ENCODE results near the gene SLC6A13.

Gene SLC6A13

DNA sequence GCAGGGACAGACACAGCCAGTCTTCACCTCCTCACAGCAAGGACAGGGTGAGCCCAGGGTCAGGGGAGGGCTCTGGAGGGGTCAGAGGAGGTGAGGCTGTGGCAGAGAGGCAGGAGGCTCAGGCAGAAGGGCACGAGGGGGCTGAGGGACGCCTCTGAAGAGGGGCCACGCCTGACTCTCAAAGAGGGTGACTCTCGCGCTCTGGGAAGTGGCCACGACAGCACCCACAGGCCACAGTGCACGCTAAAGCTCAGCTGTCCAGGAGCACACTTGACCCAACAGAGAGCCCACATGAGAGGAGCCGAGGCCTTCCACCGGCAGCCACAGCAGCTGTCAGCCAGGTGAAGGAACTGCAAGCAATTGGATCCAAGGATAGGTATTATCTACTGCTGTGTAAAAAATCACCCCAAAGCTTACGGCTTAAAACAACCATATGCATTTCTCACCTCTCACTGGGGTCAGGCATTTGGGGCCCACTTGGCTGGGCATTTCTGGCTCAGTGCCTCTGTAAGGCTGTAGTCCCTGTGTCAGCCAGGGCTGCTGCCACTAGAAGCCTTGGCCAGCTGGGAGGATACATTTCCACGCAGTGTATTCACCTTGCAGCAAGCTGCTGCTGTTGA is 76.5 kb downstream of the SLC6A13 start:
- H3K4me1 Mint-ChIP-seq = peaks cover 69% of the 10 kb centered on the region
- no peak for TF ChIP-seq CTCF (IDR thresholded peaks at IDR 0.05)
- H3K9me3 Mint-ChIP-seq = peaks cover 3% of the 10 kb centered on the region
- no peaks in the 10 kb centered on the region for H3K36me3 Mint-ChIP-seq (ENCODE audit: low read depth)
- H3K27me3 Mint-ChIP-seq (ENCODE audit: low read depth, poor library complexity) = peaks cover 47% of the 10 kb centered on the region
- DNase-seq = no peak
- H3K4me3 Mint-ChIP-seq = no peak overlapping the region
- peak overlapping the region; percentile 90 for H3K27ac Mint-ChIP-seq

- peaks cover 3% of the 10 kb centered on the region for H3K9me3 Mint-ChIP-seq
- H3K27me3 Mint-ChIP-seq (ENCODE audit: low read depth, poor library complexity) = peaks cover 45% of the 10 kb centered on the region
- H3K36me3 Mint-ChIP-seq (ENCODE audit: low read depth) = no peaks in the 10 kb centered on the region
- DNase-seq = no peak
- peak overlapping the region; percentile 90 for H3K27ac Mint-ChIP-seq
- peaks cover 70% of the 10 kb centered on the region for H3K4me1 Mint-ChIP-seq
- H3K4me3 Mint-ChIP-seq = no peak overlapping the region
- TF ChIP-seq CTCF (IDR thresholded peaks at IDR 0.05) = no peak
Observed at GRCh38 chr12:185576-185955, 77.1 kb downstream of the SLC6A13 start.

DNA sequence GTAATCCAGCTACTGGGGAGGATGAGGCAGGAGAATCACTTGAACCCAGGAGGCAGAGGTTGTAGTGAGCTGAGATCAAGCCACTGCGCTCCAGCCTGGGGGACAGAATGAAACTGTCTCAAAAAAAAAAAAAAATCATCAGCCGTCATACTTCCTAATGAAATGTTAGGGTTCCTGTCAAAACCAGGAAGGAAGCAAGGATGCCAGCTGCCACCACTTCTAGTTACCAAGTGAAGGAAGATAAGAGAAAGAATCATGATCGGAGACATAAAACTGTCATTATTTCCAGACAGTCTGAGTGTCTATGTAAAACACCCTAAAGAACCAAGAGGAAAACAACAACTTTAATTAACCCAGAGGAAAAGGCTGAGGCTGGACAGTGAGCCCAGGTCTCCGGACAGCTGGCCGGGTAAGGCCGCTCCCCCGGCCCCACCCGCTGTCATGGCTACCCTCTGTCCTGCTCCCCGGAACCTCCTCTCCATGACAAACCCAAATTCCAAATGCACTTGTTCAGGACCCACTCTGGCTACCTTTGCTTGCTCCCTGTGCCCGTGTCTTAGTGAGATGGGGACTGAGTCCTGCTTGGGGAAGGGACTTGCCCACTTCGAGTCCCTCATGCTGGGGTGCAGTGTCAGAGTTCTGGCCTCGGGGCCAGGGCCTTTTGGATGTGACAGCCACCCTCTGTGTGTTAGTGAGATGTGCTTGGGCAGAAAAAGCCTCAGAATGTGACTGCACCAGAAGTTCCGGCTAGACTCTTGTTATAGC is 77.6 kb downstream of the SLC6A13 start:
- peaks cover 42% of the 10 kb centered on the region for H3K27me3 Mint-ChIP-seq (ENCODE audit: low read depth, poor library complexity)
- TF ChIP-seq CTCF (IDR thresholded peaks at IDR 0.05) = no peak
- H3K4me1 Mint-ChIP-seq = peaks cover 75% of the 10 kb centered on the region
- H3K27ac Mint-ChIP-seq = peak overlapping the region; percentile 25
- no peaks in the 10 kb centered on the region for H3K36me3 Mint-ChIP-seq (ENCODE audit: low read depth)
- peaks cover 3% of the 10 kb centered on the region for H3K9me3 Mint-ChIP-seq
- no peak overlapping the region for H3K4me3 Mint-ChIP-seq
- no peak for DNase-seq

GRCh38 chr12:182381-182892 is 80.2 kb downstream of the SLC6A13 start:
- no peaks in the 10 kb centered on the region for H3K36me3 Mint-ChIP-seq (ENCODE audit: low read depth)
- peaks cover 78% of the 10 kb centered on the region for H3K4me1 Mint-ChIP-seq
- no peak for TF ChIP-seq CTCF (IDR thresholded peaks at IDR 0.05)
- H3K27ac Mint-ChIP-seq = peak overlapping the region; percentile 97
- DNase-seq = no peak
- peak overlapping the region; percentile 13 for H3K4me3 Mint-ChIP-seq
- H3K9me3 Mint-ChIP-seq = peaks cover 3% of the 10 kb centered on the region
- H3K27me3 Mint-ChIP-seq (ENCODE audit: low read depth, poor library complexity) = peaks cover 39% of the 10 kb centered on the region

DNA sequence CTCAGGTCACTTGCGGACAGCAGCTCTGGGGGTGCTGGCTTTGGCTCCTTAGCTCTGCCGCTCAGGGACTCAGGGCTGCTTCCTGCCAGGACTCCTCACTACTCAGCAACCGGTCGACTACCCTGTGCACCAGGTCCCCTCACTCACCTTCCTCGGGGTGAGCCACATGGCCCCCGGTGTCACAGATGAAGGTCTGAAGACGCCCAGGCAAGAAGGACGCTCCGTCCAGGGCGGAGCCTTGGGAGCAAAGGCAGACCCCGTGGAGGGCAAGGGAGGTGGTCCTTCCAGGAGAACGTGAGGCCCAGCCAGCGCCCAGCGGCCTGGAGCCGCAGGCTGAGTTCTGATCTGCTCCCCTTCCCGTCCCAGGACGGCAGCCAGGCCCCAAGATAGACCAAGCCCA is 80.7 kb downstream of the SLC6A13 start:
- DNase-seq = no peak
- H3K27me3 Mint-ChIP-seq (ENCODE audit: low read depth, poor library complexity) = peaks cover 34% of the 10 kb centered on the region
- no peak overlapping the region for H3K27ac Mint-ChIP-seq
- no peak for TF ChIP-seq CTCF (IDR thresholded peaks at IDR 0.05)
- peaks cover 76% of the 10 kb centered on the region for H3K4me1 Mint-ChIP-seq
- H3K4me3 Mint-ChIP-seq = no peak overlapping the region
- no peaks in the 10 kb centered on the region for H3K36me3 Mint-ChIP-seq (ENCODE audit: low read depth)
- H3K9me3 Mint-ChIP-seq = no peaks in the 10 kb centered on the region
